ENCODE data around the gene ANXA8.
"Not testable (repeated sequence)": the region's sequence is repeated elsewhere in the genome, so short reads cannot be mapped to it uniquely, and the experiment has no call there.

Gene ANXA8

GRCh38 chr10:47478114-47478513, 5.8 kb downstream of the ANXA8 start:
- not testable (repeated sequence) for H3K27me3 ChIP-seq (ENCODE audit: control insufficient read depth in 3 of 3, insufficient read depth in 3 of 3, low read depth in 1 of 3, low read length in 3 of 3); H3K9ac ChIP-seq (ENCODE audit: low read depth, low read length, poor library complexity); H3K27ac ChIP-seq (replicated peaks; ENCODE audit: low read length); H3K79me1 ChIP-seq (ENCODE audit: low read depth, low read length); H2BK120ac ChIP-seq (ENCODE audit: low read depth, low read length); H3K9me3 ChIP-seq (replicated peaks in 1 of 2; ENCODE audit: control insufficient read depth in 2 of 2, insufficient read depth in 1 of 2, low read depth in 1 of 2, low read length in 2 of 2); H2BK5ac ChIP-seq (ENCODE audit: low read length); H2BK12ac ChIP-seq (ENCODE audit: low read length); H3K23ac ChIP-seq (ENCODE audit: low read depth, low read length, poor library complexity); H3K4me1 ChIP-seq (ENCODE audit: control insufficient read depth in 2 of 2, insufficient read depth in 1 of 2, low read depth in 1 of 2, low read length in 2 of 2); H2BK15ac ChIP-seq (ENCODE audit: low read length); H3K18ac ChIP-seq (ENCODE audit: low read length); H3K4me3 ChIP-seq (ENCODE audit: low read length in 2 of 2); H3K4ac ChIP-seq (ENCODE audit: low read length); H3K36me3 ChIP-seq (replicated peaks in 1 of 2; ENCODE audit: control insufficient read depth in 2 of 2, insufficient read depth in 2 of 2, low read length in 2 of 2); H3K4me2 ChIP-seq (ENCODE audit: insufficient read depth, low read length, poor library complexity, severe bottlenecking); H2AFZ ChIP-seq (ENCODE audit: low read length); DNase-seq (ENCODE audit: low spot score); H3K14ac ChIP-seq (ENCODE audit: low read length); H4K91ac ChIP-seq (ENCODE audit: low read depth, low read length, poor library complexity); H4K8ac ChIP-seq (ENCODE audit: low read depth, low read length); H2AK5ac ChIP-seq (ENCODE audit: low read depth, low read length)
- WGBS, 2 donors (ENCODE audit: extremely low coverage in 2 of 2, insufficient read length in 2 of 2, insufficient replicate concordance in 1 of 2) = no CpG with 5 or more reads among the region's 5 CpGs

DNA sequence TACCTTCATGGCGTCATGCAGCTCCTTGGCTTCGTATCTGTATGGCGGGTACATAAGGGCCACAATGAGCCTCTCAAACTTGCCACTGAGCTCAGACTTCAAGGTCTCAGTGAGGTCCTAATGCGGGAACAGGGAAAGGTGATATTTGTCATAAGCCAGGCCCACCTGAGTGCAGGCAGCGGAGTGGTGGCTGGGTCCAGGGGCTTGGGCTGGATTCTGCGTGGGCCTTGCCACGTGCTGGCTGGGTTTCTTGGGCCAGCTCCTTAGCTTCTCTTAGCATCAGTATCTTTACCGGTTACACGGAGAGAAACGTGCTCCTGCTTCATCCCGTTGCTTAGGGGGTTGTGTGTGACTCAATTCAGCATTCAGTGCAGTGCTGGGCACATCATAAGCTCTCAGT, 6.8 kb downstream of the ANXA8 start:
- not testable (repeated sequence) for H3K36me3 ChIP-seq (replicated peaks in 1 of 2; ENCODE audit: control insufficient read depth in 2 of 2, insufficient read depth in 2 of 2, low read length in 2 of 2); H3K4me3 ChIP-seq (ENCODE audit: low read length in 2 of 2); H3K9me3 ChIP-seq (replicated peaks in 1 of 2; ENCODE audit: control insufficient read depth in 2 of 2, insufficient read depth in 1 of 2, low read depth in 1 of 2, low read length in 2 of 2); H3K27me3 ChIP-seq (ENCODE audit: control insufficient read depth in 3 of 3, insufficient read depth in 3 of 3, low read depth in 1 of 3, low read length in 3 of 3); H3K9ac ChIP-seq (ENCODE audit: low read depth, low read length, poor library complexity); H3K18ac ChIP-seq (ENCODE audit: low read length); H3K14ac ChIP-seq (ENCODE audit: low read length); H3K23ac ChIP-seq (ENCODE audit: low read depth, low read length, poor library complexity); H3K4me2 ChIP-seq (ENCODE audit: insufficient read depth, low read length, poor library complexity, severe bottlenecking); DNase-seq (ENCODE audit: low spot score); H3K79me1 ChIP-seq (ENCODE audit: low read depth, low read length); H2BK15ac ChIP-seq (ENCODE audit: low read length); H2BK5ac ChIP-seq (ENCODE audit: low read length); H4K91ac ChIP-seq (ENCODE audit: low read depth, low read length, poor library complexity); H2AFZ ChIP-seq (ENCODE audit: low read length); H3K27ac ChIP-seq (replicated peaks; ENCODE audit: low read length); H3K4ac ChIP-seq (ENCODE audit: low read length); H2AK5ac ChIP-seq (ENCODE audit: low read depth, low read length); H2BK120ac ChIP-seq (ENCODE audit: low read depth, low read length); H3K4me1 ChIP-seq (ENCODE audit: control insufficient read depth in 2 of 2, insufficient read depth in 1 of 2, low read depth in 1 of 2, low read length in 2 of 2); H2BK12ac ChIP-seq (ENCODE audit: low read length); H4K8ac ChIP-seq (ENCODE audit: low read depth, low read length)
- no CpG with 5 or more reads among the region's 11 CpGs for WGBS, 2 donors (ENCODE audit: extremely low coverage in 2 of 2, insufficient read length in 2 of 2, insufficient replicate concordance in 1 of 2)

DNA sequence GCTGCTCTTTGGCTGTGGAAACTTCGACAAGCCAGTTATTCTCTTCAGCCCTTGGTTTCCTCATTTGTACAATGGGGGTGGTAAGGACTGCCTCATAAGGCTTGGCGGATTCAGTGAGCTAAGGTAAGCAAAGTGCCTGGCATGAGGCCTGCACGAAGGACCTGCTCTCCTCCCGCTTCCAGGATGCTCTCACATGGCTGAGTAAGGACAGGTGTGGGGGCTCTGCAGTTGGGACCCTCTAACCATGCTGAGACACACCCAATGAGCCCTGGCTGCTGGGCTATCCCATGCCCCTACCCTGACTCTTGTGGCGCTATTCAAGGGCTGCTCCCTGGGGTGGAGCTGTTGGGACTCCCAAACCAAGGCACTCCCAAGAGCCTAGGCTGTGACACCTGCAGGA, 8.8 kb downstream of the ANXA8 start:
- H3K18ac ChIP-seq (ENCODE audit: low read length); H3K36me3 ChIP-seq (replicated peaks in 1 of 2; ENCODE audit: control insufficient read depth in 2 of 2, insufficient read depth in 2 of 2, low read length in 2 of 2); H3K27ac ChIP-seq (replicated peaks; ENCODE audit: low read length); H3K23ac ChIP-seq (ENCODE audit: low read depth, low read length, poor library complexity); H2BK12ac ChIP-seq (ENCODE audit: low read length); H3K4me2 ChIP-seq (ENCODE audit: insufficient read depth, low read length, poor library complexity, severe bottlenecking); H3K4me3 ChIP-seq (ENCODE audit: low read length in 2 of 2); H4K8ac ChIP-seq (ENCODE audit: low read depth, low read length); H2BK15ac ChIP-seq (ENCODE audit: low read length); H4K91ac ChIP-seq (ENCODE audit: low read depth, low read length, poor library complexity); H3K4me1 ChIP-seq (ENCODE audit: control insufficient read depth in 2 of 2, insufficient read depth in 1 of 2, low read depth in 1 of 2, low read length in 2 of 2); H3K27me3 ChIP-seq (ENCODE audit: control insufficient read depth in 3 of 3, insufficient read depth in 3 of 3, low read depth in 1 of 3, low read length in 3 of 3); H2BK120ac ChIP-seq (ENCODE audit: low read depth, low read length); H2AFZ ChIP-seq (ENCODE audit: low read length); H3K79me1 ChIP-seq (ENCODE audit: low read depth, low read length); H3K9ac ChIP-seq (ENCODE audit: low read depth, low read length, poor library complexity); DNase-seq (ENCODE audit: low spot score); H3K9me3 ChIP-seq (replicated peaks in 1 of 2; ENCODE audit: control insufficient read depth in 2 of 2, insufficient read depth in 1 of 2, low read depth in 1 of 2, low read length in 2 of 2); H2AK5ac ChIP-seq (ENCODE audit: low read depth, low read length); H3K14ac ChIP-seq (ENCODE audit: low read length); H3K4ac ChIP-seq (ENCODE audit: low read length); H2BK5ac ChIP-seq (ENCODE audit: low read length): not testable (repeated sequence)
- no CpG with 5 or more reads among the region's 5 CpGs for WGBS, 2 donors (ENCODE audit: extremely low coverage in 2 of 2, insufficient read length in 2 of 2, insufficient replicate concordance in 1 of 2)

GRCh38 chr10:47473516-47473915, 10.4 kb downstream of the ANXA8 start:
- WGBS, 2 donors (ENCODE audit: extremely low coverage in 2 of 2, insufficient read length in 2 of 2, insufficient replicate concordance in 1 of 2) = no CpG with 5 or more reads among the region's 7 CpGs

More at GRCh38 chr10:47473516-47473915, 10.4 kb downstream of the ANXA8 start:
- not testable (repeated sequence) for H4K91ac ChIP-seq (ENCODE audit: low read depth, low read length, poor library complexity); H3K18ac ChIP-seq (ENCODE audit: low read length); H3K79me1 ChIP-seq (ENCODE audit: low read depth, low read length); H2BK120ac ChIP-seq (ENCODE audit: low read depth, low read length); H2BK15ac ChIP-seq (ENCODE audit: low read length); H3K9ac ChIP-seq (ENCODE audit: low read depth, low read length, poor library complexity); H3K36me3 ChIP-seq (replicated peaks in 1 of 2; ENCODE audit: control insufficient read depth in 2 of 2, insufficient read depth in 2 of 2, low read length in 2 of 2); H2AK5ac ChIP-seq (ENCODE audit: low read depth, low read length); H3K4me3 ChIP-seq (ENCODE audit: low read length in 2 of 2); H3K27ac ChIP-seq (replicated peaks; ENCODE audit: low read length); H3K9me3 ChIP-seq (replicated peaks in 1 of 2; ENCODE audit: control insufficient read depth in 2 of 2, insufficient read depth in 1 of 2, low read depth in 1 of 2, low read length in 2 of 2); DNase-seq (ENCODE audit: low spot score); H3K4me1 ChIP-seq (ENCODE audit: control insufficient read depth in 2 of 2, insufficient read depth in 1 of 2, low read depth in 1 of 2, low read length in 2 of 2); H3K27me3 ChIP-seq (ENCODE audit: control insufficient read depth in 3 of 3, insufficient read depth in 3 of 3, low read depth in 1 of 3, low read length in 3 of 3); H3K4ac ChIP-seq (ENCODE audit: low read length); H3K23ac ChIP-seq (ENCODE audit: low read depth, low read length, poor library complexity); H4K8ac ChIP-seq (ENCODE audit: low read depth, low read length); H2AFZ ChIP-seq (ENCODE audit: low read length); H3K14ac ChIP-seq (ENCODE audit: low read length); H2BK12ac ChIP-seq (ENCODE audit: low read length); H2BK5ac ChIP-seq (ENCODE audit: low read length); H3K4me2 ChIP-seq (ENCODE audit: insufficient read depth, low read length, poor library complexity, severe bottlenecking)
